Keratinocyte (primary cell): ENCODE measurements around the gene NARS2. TPM values are rescaled to one million over a fixed set of nuclear protein-coding genes. Genes with fewer than 3 reads are reported as not detected.

Source experiments
- DNase-seq: peaks from one replicate; pipeline ENCODE4 v3.0.0-alpha.2; 2011; ENCODE audit warnings: low read depth, missing footprints, low spot score
- FAIRE-seq: peaks from 2 replicates; lab custom pipeline; 2011; peaks lifted over from hg19 to GRCh38; lab: Jason Lieb, UNC
- H2AFZ ChIP-seq: 2 replicates; pipeline ENCODE4 v1.6.0; 2012; ENCODE audit warnings: low read length, control low read depth, inconsistent platforms; ENCODE audit not compliant: control insufficient read depth
- H3K27ac ChIP-seq: 2 replicates; pipeline ENCODE4 v1.5.1; 2011; ENCODE audit warnings: low read length; ENCODE audit not compliant: control insufficient read depth, insufficient read depth
- H3K27me3 ChIP-seq: 3 replicates; pipeline ENCODE4 v1.6.0; 2011; ENCODE audit warnings: low read length; ENCODE audit not compliant: control insufficient read depth, insufficient read depth; ENCODE audit errors: extremely low read depth
- H3K36me3 ChIP-seq, 2 experiments: 2 replicates in 1 of 2; 3 replicates in 1 of 2; pipeline ENCODE4 v1.5.1; 2011; ENCODE audit warnings: low read length in 2 of 2, mild to moderate bottlenecking in 1 of 2; ENCODE audit not compliant: control insufficient read depth in 2 of 2, insufficient read depth in 2 of 2; ENCODE audit errors: extremely low read depth in 1 of 2
- H3K4me1 ChIP-seq: 3 replicates; pipeline ENCODE4 v1.5.1; 2011; ENCODE audit warnings: low read length; ENCODE audit not compliant: control insufficient read depth, insufficient read depth; ENCODE audit errors: extremely low read depth
- H3K4me2 ChIP-seq: 3 replicates; pipeline ENCODE4 v1.6.0; 2011; ENCODE audit warnings: low read depth, low read length; ENCODE audit not compliant: control insufficient read depth, insufficient read depth; ENCODE audit errors: extremely low read depth
- H3K4me3 ChIP-seq, 3 experiments: fragments of 200-600 bp in 1 of 3; sonication (generic) in 1 of 3; 2 replicates in 2 of 3; 3 replicates in 1 of 3; pipeline ENCODE4 v1.5.1; 2011 to 2016; ENCODE audit warnings: low read length in 3 of 3, mild to moderate bottlenecking in 3 of 3, control low read depth in 2 of 3, inconsistent platforms in 1 of 3, low read depth in 1 of 3, mixed read lengths in 1 of 3, mixed run types in 1 of 3, moderate library complexity in 1 of 3; ENCODE audit not compliant: control insufficient read depth in 2 of 3, insufficient read depth in 2 of 3; ENCODE audit errors: extremely low read depth in 1 of 3
- H3K79me2 ChIP-seq: 2 replicates; pipeline ENCODE4 v1.6.0; 2012; ENCODE audit warnings: low read length; ENCODE audit not compliant: control insufficient read depth, insufficient read depth
- H3K9ac ChIP-seq: 3 replicates; pipeline ENCODE4 v1.6.0; 2011; ENCODE audit warnings: low read length; ENCODE audit not compliant: control insufficient read depth, insufficient read depth; ENCODE audit errors: extremely low read depth
- H3K9me1 ChIP-seq: 3 replicates; pipeline ENCODE4 v1.6.0; 2011; ENCODE audit warnings: low read length; ENCODE audit not compliant: control insufficient read depth, insufficient read depth; ENCODE audit errors: extremely low read depth
- H3K9me3 ChIP-seq: 2 replicates; pipeline ENCODE4 v1.5.1; 2012; ENCODE audit warnings: low read depth, low read length; ENCODE audit not compliant: control insufficient read depth
- H4K20me1 ChIP-seq: 3 replicates; pipeline ENCODE4 v1.6.0; 2011; ENCODE audit warnings: low read length; ENCODE audit not compliant: control insufficient read depth, insufficient read depth; ENCODE audit errors: extremely low read depth
- EZH2 ChIP-seq: IDR thresholded peaks from one replicate; pipeline ENCODE4 v1.6.1; 2012; ENCODE audit warnings: inconsistent platforms, mild to moderate bottlenecking, low read length, moderate library complexity
- dilution Hi-C: fragments of 300-500 bp; cut with MboI; formaldehyde crosslinking; loops from one replicate; pipeline ENCODE4 v1.7.0; 2020; ENCODE audit warnings: low sequenced_read_pairs; ENCODE audit not compliant: extremely low pct_ligation_motif_present
- polyA plus RNA-seq, 5 experiments: library from polyadenylated mRNA; depleted of rRNA in 3 of 5; stranded (reverse) in 3 of 5; stranded (forward) in 1 of 5; unstranded in 1 of 5; fragments of >200 nt; gene quantifications; 1 replicate in 1 of 5; 2 replicates in 3 of 5; 3 replicates in 1 of 5; pipeline versions ENCODE4 v1.2.1 to v1.2.3, GENCODE V29; 2011 to 2012; ENCODE audit warnings: missing spikeins in 2 of 5, low read depth in 1 of 5, low replicate concordance in 1 of 5
- TF ChIP-seq, protein P1 (sequence below), 3 experiments: IDR thresholded peaks in 1 of 3; conservative IDR thresholded peaks in 1 of 3; optimal IDR thresholded peaks in 1 of 3; 2 replicates in 2 of 3; 3 replicates in 1 of 3; pipeline versions ENCODE3 to v1.5.1; 2011; ENCODE audit warnings: low read length in 3 of 3, mild to moderate bottlenecking in 3 of 3, moderate library complexity in 2 of 3, control low read depth in 1 of 3, inconsistent platforms in 1 of 3; ENCODE audit not compliant: insufficient read depth in 2 of 3; ENCODE audit errors: extremely low read depth in 1 of 3

NARS2 gene
- polyA plus RNA-seq, 1 donor (not counting 4 experiments of a cell fraction or from before 2014, with no cell fraction given), result 28.8 TPM

DNA sequence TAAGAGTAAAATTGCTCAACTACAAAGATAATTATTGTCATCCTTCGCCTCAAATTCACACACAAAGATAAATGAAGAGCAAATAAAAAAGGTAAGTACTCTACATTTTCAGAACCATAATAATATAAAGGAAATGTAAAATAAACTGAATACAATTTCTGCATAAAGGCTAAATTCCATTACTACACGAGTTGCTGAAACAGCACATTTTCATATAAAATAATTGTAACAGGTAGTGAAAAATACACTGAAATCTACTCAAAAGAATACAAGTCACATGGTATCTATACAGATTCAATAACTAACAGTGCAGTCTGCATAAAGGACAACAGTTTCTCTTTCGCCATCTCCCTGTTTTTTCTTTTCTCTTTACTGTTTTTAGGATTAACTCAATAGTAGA lies 102.3 kb downstream of the NARS2 start:
- no peaks in the 10 kb centered on the region for H3K9me3 ChIP-seq
- no peaks in the 10 kb centered on the region for H3K4me1 ChIP-seq
- no peaks in the 10 kb centered on the region for H3K9me1 ChIP-seq
- TF ChIP-seq EZH2, result no peak
- TF ChIP-seq, protein P1, sequence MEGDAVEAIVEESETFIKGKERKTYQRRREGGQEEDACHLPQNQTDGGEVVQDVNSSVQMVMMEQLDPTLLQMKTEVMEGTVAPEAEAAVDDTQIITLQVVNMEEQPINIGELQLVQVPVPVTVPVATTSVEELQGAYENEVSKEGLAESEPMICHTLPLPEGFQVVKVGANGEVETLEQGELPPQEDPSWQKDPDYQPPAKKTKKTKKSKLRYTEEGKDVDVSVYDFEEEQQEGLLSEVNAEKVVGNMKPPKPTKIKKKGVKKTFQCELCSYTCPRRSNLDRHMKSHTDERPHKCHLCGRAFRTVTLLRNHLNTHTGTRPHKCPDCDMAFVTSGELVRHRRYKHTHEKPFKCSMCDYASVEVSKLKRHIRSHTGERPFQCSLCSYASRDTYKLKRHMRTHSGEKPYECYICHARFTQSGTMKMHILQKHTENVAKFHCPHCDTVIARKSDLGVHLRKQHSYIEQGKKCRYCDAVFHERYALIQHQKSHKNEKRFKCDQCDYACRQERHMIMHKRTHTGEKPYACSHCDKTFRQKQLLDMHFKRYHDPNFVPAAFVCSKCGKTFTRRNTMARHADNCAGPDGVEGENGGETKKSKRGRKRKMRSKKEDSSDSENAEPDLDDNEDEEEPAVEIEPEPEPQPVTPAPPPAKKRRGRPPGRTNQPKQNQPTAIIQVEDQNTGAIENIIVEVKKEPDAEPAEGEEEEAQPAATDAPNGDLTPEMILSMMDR (optimal IDR thresholded peaks at IDR 0.05 in 1 of 3, IDR thresholded peaks at IDR 0.05 in 1 of 3, conservative IDR thresholded peaks at IDR 0.05 in 1 of 3; ENCODE audit: extremely low read depth in 1 of 3, insufficient read depth in 2 of 3, low read length in 3 of 3), result no peak
- no peak overlapping the region for H3K4me2 ChIP-seq
- H3K9ac ChIP-seq, result no peak overlapping the region
- dilution Hi-C loops, result no loop called here
- H3K27me3 ChIP-seq, result no peaks in the 10 kb centered on the region
- H2AFZ ChIP-seq, result no peak overlapping the region
- no peak for FAIRE-seq
- H3K79me2 ChIP-seq, result no peaks in the 10 kb centered on the region
- H3K36me3 ChIP-seq, result no peaks in the 10 kb centered on the region
- H4K20me1 ChIP-seq, result no peaks in the 10 kb centered on the region
- H3K4me3 ChIP-seq, result no peak overlapping the region
- H3K27ac ChIP-seq, result no peak overlapping the region
- no peak for DNase-seq

DNA sequence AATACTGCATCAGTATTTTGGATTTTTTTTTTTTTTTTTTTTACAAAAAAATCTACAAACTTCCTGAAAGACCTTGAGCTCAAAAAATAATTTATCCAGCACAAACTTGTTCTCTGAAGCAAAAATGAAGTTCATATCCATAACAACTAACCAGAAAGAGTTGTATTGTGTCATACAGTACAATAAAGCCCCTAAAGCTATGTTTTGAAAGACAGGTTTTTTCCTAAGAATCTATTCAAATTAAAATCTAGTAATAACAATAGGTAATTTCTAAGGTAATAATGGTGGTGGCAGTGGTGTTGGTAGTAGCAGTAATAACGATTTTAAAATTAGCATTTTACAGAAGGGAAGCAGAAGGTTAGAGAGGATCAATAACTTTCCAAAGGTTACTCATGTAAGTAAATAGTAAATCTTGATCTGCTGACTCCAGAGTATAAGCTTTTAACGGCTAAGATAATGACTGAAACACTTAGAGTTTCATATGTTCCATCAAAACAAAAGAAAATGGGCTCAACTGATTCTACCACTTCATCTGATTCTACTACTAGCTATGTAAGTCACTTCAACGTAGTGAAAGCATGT lies 103.7 kb downstream of the NARS2 start:
- H3K9me3 ChIP-seq, result no peaks in the 10 kb centered on the region
- TF ChIP-seq, protein P1 (optimal IDR thresholded peaks at IDR 0.05 in 1 of 3, IDR thresholded peaks at IDR 0.05 in 1 of 3, conservative IDR thresholded peaks at IDR 0.05 in 1 of 3; ENCODE audit: extremely low read depth in 1 of 3, insufficient read depth in 2 of 3, low read length in 3 of 3), result no peak
- TF ChIP-seq EZH2, result no peak
- H3K27me3 ChIP-seq, result no peaks in the 10 kb centered on the region
- H4K20me1 ChIP-seq, result no peaks in the 10 kb centered on the region
- H3K4me2 ChIP-seq, result no peak overlapping the region
- no peak overlapping the region for H3K9ac ChIP-seq
- no peaks in the 10 kb centered on the region for H3K9me1 ChIP-seq
- no peaks in the 10 kb centered on the region for H3K4me1 ChIP-seq
- dilution Hi-C loops, result no loop called here
- DNase-seq (no peak), FAIRE-seq (no peak)
- H3K4me3 ChIP-seq, result no peak overlapping the region
- no peak overlapping the region for H2AFZ ChIP-seq
- H3K79me2 ChIP-seq, result no peaks in the 10 kb centered on the region
- H3K36me3 ChIP-seq, result peaks cover 0 to under 1% of the 10 kb centered on the region in 2 experiments
- H3K27ac ChIP-seq, result no peak overlapping the region
